Activated CD4-positive, alpha-beta memory T cell treated with anti-CD3 and anti-CD28 coated beads, Interleukin-2, amount 10 ng/mL, durations not matched to agents 7 days and 5 days (primary cell): ENCODE data around the gene EGFLAM. TPM values are rescaled to one million over a fixed set of nuclear protein-coding genes. Genes with fewer than 3 reads are reported as not detected.

Experiments
- CTCF ChIA-PET: fragments of 350-600 bp; sonication (Branson Sonifier 250); formaldehyde crosslinking; loops from one replicate; lab custom pipeline; 2021; ENCODE audit warnings: antibody characterized with exemption, inconsistent platforms; lab: Charles Lee
- POLR2A ChIA-PET: fragments of 350-600 bp; sonication (Branson Sonifier 250); formaldehyde crosslinking; loops from one replicate; lab custom pipeline; 2021; ENCODE audit warnings: antibody characterized with exemption; lab: Charles Lee
- DNase-seq: peaks from one replicate; pipeline ENCODE4 v3.0.0-alpha.2; 2020
- H3K27ac Mint-ChIP-seq: one replicate; pipeline ENCODE4 v1.8.0; 2021; ENCODE audit warnings: mild to moderate bottlenecking, mixed read lengths
- H3K27me3 Mint-ChIP-seq: one replicate; pipeline ENCODE4 v1.8.0; 2021; ENCODE audit warnings: mixed read lengths
- H3K36me3 Mint-ChIP-seq: one replicate; pipeline ENCODE4 v1.8.0; 2021; ENCODE audit warnings: low read depth, mixed read lengths
- H3K4me1 Mint-ChIP-seq: one replicate; pipeline ENCODE4 v1.8.0; 2021; ENCODE audit warnings: mixed read lengths
- H3K4me3 Mint-ChIP-seq: one replicate; pipeline ENCODE4 v1.8.0; 2021; ENCODE audit warnings: mild to moderate bottlenecking, mixed read lengths
- H3K9me3 Mint-ChIP-seq: one replicate; pipeline ENCODE4 v1.8.0; 2021; ENCODE audit warnings: mixed read lengths
- total RNA-seq, 2 experiments: library from RNA; stranded (reverse); gene quantifications; one replicate each; pipeline ENCODE4 v1.2.3, GENCODE V29; 2021

The EGFLAM gene
- total RNA-seq, 2 experiments from 2014 or later, result not detected

- CTCF ChIA-PET, result no interaction called here
- no peaks in the 10 kb centered on the region for H3K36me3 Mint-ChIP-seq
- H3K9me3 Mint-ChIP-seq, result no peaks in the 10 kb centered on the region
- DNase-seq, result no peak
- H3K27me3 Mint-ChIP-seq, result no peaks in the 10 kb centered on the region
- H3K27ac Mint-ChIP-seq, result no peak overlapping the region
- H3K4me3 Mint-ChIP-seq, result no peak overlapping the region
- no peaks in the 10 kb centered on the region for H3K4me1 Mint-ChIP-seq
- POLR2A ChIA-PET, result no interaction called here
Observed at GRCh38 chr5:38346593-38346992, 88.2 kb downstream of the EGFLAM start.

GRCh38 chr5:38347040-38347763, 88.8 kb downstream of the EGFLAM start:
- Mint-ChIP-seq H3K36me3 (no peaks in the 10 kb centered on the region), H3K27ac (no peak overlapping the region), H3K4me3 (no peak overlapping the region), H3K4me1 (no peaks in the 10 kb centered on the region), H3K27me3 (no peaks in the 10 kb centered on the region), H3K9me3 (no peaks in the 10 kb centered on the region)
- CTCF ChIA-PET, result no interaction called here
- POLR2A ChIA-PET, result no interaction called here
- no peak for DNase-seq

DNA sequence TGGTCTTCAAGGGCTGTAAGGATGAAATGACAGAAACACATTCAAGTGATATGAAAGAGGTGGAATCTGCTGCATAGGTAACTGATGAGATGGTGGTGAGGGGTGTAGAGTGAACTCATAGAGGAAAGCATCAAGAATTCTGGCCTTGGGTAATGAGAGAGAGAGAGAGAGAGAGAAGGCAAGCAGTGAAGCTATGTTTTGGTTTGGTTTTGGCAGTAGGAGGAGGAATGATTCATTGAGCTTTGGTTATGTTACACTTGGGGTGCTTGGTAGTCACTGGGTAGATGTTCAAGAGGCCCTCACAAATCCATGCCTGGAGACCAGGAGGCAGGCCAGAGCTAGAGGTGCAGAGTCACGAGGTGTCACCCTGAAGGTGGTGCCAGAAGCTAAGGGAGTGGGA, 89.5 kb downstream of the EGFLAM start:
- DNase-seq, result no peak
- Mint-ChIP-seq H3K9me3 (no peaks in the 10 kb centered on the region), H3K4me1 (no peaks in the 10 kb centered on the region), H3K4me3 (no peak overlapping the region), H3K36me3 (no peaks in the 10 kb centered on the region), H3K27me3 (no peaks in the 10 kb centered on the region), H3K27ac (no peak overlapping the region)
- ChIA-PET CTCF (no interaction called here), POLR2A (no interaction called here)

DNA sequence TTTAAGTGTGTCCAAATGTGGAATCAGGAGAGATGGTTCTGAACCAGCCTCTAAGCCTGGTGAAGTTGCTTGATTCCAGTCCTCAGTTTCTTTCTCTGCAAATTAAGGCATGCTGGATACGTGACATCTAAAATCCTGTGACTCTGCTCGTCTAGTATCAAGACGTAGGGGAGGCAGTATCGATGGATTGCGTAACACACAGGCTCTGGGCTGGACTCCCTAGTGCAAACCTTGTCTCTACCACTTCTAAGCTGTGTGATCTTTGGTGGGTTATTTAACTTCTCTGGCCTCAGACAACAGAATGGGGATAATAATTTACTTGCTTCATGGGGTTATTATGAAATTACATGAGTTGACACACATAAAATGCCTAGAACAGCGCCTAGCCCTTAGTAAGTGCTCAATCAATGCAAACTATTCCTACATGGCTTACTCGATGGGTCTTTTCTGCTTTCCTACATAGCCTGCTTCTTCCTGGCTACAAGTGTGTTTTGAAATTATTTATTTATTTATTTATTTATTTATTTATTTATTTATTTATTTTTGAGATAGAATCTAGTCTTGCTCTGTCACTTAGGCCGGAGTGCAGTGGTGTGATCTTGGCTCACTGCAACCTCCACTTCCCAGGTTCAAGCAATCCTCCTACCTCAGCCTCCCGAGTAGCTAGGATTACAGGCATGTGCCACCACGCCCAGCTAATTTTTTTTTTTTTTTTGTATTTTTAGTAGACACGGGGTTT, 102.1 kb downstream of the EGFLAM start:
- H3K9me3 Mint-ChIP-seq, result no peaks in the 10 kb centered on the region
- H3K4me3 Mint-ChIP-seq, result no peak overlapping the region
- no peaks in the 10 kb centered on the region for H3K36me3 Mint-ChIP-seq
- CTCF ChIA-PET, result no interaction called here
- DNase-seq, result no peak
- POLR2A ChIA-PET, result no interaction called here
- peaks cover 3% of the 10 kb centered on the region for H3K27me3 Mint-ChIP-seq
- H3K27ac Mint-ChIP-seq, result no peak overlapping the region
- no peaks in the 10 kb centered on the region for H3K4me1 Mint-ChIP-seq

DNA sequence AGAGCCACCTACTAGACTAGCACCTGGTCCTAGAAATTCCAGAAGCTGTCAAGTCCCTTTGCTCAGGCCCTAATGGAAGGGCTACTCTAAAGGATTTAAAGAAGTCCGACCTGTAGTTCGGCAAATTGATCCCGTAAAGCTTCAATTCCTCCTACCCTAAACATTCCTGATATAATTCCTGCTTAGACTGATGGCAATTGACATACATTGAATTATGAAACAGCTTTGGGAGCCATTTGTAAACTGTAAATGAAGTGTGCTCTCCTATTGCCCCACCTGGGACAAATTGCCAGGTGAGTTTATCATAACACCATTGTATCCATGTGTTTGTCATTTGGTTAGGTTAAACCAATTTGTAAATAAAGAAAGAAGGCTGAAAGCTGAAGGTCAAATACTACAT, 104.4 kb downstream of the EGFLAM start:
- no peaks in the 10 kb centered on the region for H3K9me3 Mint-ChIP-seq
- H3K4me1 Mint-ChIP-seq, result no peaks in the 10 kb centered on the region
- CTCF ChIA-PET, result interaction anchor here (1.2 kb wide), 1 partner anchor 20 kb away, joined by 3 read pairs; no protein-coding TSS in a partner anchor
- H3K4me3 Mint-ChIP-seq, result no peak overlapping the region
- peaks cover 3% of the 10 kb centered on the region for H3K27me3 Mint-ChIP-seq
- no peak overlapping the region for H3K27ac Mint-ChIP-seq
- POLR2A ChIA-PET, result no interaction called here
- no peaks in the 10 kb centered on the region for H3K36me3 Mint-ChIP-seq
- DNase-seq, result no peak

DNA sequence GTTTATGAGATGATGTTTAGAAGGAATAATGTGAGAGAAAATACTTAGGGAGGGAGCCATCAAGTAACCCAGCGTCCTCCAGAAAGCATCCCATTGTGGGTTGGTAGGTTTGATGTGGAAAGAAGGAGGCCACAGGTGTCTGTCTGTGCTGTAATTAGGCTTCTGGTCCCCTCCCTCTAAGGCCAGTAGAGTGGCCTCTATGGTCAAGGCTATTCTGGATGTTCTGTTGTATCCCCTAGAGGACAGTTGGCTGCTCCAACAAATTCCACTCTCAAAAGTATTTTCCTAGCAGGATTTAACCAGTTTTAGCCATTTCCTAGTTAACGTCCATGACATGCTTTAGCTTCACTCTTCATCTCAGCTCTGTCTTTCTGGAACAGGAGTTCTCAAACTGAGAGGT, 106.5 kb downstream of the EGFLAM start:
- POLR2A ChIA-PET, result no interaction called here
- CTCF ChIA-PET, result interaction anchor here (3.0 kb wide), 1 partner anchor 18 kb away, joined by 10 read pairs; no protein-coding TSS in a partner anchor
- Mint-ChIP-seq H3K27ac (no peak overlapping the region), H3K4me1 (peaks cover 4% of the 10 kb centered on the region), H3K36me3 (no peaks in the 10 kb centered on the region), H3K27me3 (peaks cover 3% of the 10 kb centered on the region), H3K4me3 (no peak overlapping the region), H3K9me3 (no peaks in the 10 kb centered on the region)
- DNase-seq, result no peak

DNA sequence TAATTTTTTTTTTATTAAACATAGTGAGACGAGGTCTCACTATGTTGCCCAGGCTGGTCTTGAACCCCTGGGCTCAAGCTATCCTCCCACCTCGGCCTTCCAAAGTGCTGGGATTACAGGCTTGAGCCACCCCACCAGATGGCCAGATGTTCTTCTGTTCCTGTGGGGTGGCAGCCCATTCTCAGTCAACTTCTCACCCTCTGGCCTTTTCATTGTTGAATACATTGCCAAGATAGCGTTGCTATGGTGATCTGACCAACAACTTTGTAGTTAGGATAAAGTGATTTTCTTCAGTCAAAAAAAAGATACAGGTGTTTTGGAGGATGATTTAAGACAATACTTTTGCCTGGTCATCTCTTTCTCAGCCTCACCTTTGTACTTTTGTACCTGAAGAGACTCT, 109.1 kb downstream of the EGFLAM start:
- peaks cover 3% of the 10 kb centered on the region for H3K27me3 Mint-ChIP-seq
- H3K4me1 Mint-ChIP-seq, result peaks cover 4% of the 10 kb centered on the region
- H3K9me3 Mint-ChIP-seq, result no peaks in the 10 kb centered on the region
- H3K27ac Mint-ChIP-seq, result no peak overlapping the region
- ChIA-PET POLR2A (no interaction called here), CTCF (no interaction called here)
- DNase-seq, result no peak
- H3K36me3 Mint-ChIP-seq, result no peaks in the 10 kb centered on the region
- H3K4me3 Mint-ChIP-seq, result no peak overlapping the region

DNA sequence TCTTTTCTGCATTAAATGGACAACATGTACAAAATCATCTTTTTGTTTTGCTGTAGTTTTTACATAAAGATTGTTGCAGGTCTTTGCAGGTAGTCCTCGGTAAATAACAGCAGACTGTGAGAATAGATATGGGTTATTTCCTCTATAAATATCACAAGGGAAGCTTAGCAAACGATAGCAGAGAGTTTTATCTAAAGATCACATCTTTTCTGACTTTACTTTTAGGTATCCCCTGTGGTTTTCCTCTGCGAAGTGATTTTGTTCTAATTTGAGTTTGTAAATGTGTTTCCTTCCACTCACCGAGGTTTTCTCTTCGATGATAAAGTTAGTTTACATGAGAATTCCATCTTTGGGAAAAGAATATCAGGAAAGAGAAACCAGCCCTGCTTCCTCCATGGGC, 109.6 kb downstream of the EGFLAM start:
- Mint-ChIP-seq H3K4me1 (peaks cover 4% of the 10 kb centered on the region), H3K27me3 (peaks cover 3% of the 10 kb centered on the region), H3K36me3 (no peaks in the 10 kb centered on the region), H3K27ac (no peak overlapping the region), H3K4me3 (no peak overlapping the region), H3K9me3 (no peaks in the 10 kb centered on the region)
- POLR2A ChIA-PET, result no interaction called here
- CTCF ChIA-PET, result interaction anchor here (0.6 kb wide), 1 partner anchor 10 kb away, joined by 3 read pairs; no protein-coding TSS in a partner anchor
- no peak for DNase-seq

DNA sequence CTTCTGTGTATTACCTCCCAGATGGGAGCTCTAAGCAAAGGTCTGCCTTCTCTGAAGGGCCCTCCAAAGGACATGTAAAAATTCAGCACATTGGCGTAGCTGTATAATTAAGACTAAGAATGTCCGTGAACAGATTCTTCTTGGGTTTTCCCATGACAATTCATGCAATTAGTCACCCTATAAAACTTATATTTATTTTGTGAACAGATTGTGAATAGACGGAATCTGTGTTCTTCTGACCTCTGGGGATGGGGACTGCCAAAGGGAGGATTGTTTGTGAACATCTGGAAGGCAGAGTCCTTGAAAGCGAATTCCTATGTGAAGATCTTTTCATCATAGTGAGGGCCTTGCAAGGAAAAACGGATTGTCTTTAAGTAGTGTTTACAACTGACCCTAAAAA, 111.3 kb downstream of the EGFLAM start:
- CTCF ChIA-PET, result no interaction called here
- no peak overlapping the region for H3K4me3 Mint-ChIP-seq
- POLR2A ChIA-PET, result no interaction called here
- DNase-seq, result no peak
- no peaks in the 10 kb centered on the region for H3K36me3 Mint-ChIP-seq
- no peaks in the 10 kb centered on the region for H3K27me3 Mint-ChIP-seq
- no peaks in the 10 kb centered on the region for H3K9me3 Mint-ChIP-seq
- H3K27ac Mint-ChIP-seq, result no peak overlapping the region
- peaks cover 4% of the 10 kb centered on the region for H3K4me1 Mint-ChIP-seq

DNA sequence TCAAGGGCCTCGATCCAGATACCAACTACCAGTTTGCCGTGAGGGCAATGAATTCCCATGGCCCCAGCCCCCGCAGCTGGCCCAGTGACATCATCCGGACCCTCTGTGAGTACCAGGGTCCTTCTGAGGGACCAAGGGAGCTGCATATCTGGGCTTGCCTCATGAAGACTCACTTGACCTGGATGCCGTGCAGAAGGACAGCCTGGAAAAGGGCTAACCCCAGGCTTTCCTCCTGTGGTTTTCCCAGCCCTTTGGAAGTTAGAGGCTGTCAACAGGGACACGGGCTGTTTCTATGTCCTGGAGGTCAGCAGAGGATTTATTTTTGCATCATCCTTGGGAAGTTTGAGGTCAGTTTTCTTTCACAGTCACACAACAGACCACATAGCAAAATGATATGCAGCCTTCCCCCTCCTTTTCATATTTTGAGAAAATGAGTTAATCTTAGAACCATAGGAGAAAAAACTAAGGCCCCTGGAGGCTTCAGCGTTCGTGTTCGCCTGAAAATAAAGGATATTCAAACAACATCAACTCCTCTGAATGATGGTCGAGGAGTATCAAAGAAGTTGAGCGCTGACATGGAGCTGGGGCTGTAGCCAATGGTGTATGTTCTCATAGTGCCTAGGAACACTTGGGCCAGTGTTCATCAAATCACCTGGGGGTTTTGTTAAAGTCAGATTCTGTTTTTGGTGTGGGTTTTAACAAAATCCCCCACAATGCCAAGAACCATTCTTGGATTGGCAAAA, 112.2 kb downstream of the EGFLAM start:
- H3K27me3 Mint-ChIP-seq, result peaks cover under 1% of the 10 kb centered on the region
- ChIA-PET POLR2A (no interaction called here), CTCF (no interaction called here)
- H3K27ac Mint-ChIP-seq, result no peak overlapping the region
- H3K4me1 Mint-ChIP-seq, result peaks cover 4% of the 10 kb centered on the region
- H3K4me3 Mint-ChIP-seq, result no peak overlapping the region
- DNase-seq, result no peak
- no peaks in the 10 kb centered on the region for H3K9me3 Mint-ChIP-seq
- H3K36me3 Mint-ChIP-seq, result no peaks in the 10 kb centered on the region

GRCh38 chr5:38371596-38371995, 113.2 kb downstream of the EGFLAM start:
- Mint-ChIP-seq H3K27me3 (peaks cover 2% of the 10 kb centered on the region), H3K4me3 (no peak overlapping the region), H3K9me3 (no peaks in the 10 kb centered on the region), H3K4me1 (peaks cover 4% of the 10 kb centered on the region), H3K36me3 (no peaks in the 10 kb centered on the region), H3K27ac (no peak overlapping the region)
- POLR2A ChIA-PET, result no interaction called here
- DNase-seq, result no peak
- CTCF ChIA-PET, result interaction anchor here (1.0 kb wide), 1 partner anchor 11 kb away, joined by 3 read pairs; no protein-coding TSS in a partner anchor

GRCh38 chr5:38373743-38374142, 115.4 kb downstream of the EGFLAM start:
- Mint-ChIP-seq H3K4me3 (no peak overlapping the region), H3K27ac (no peak overlapping the region), H3K9me3 (no peaks in the 10 kb centered on the region), H3K36me3 (no peaks in the 10 kb centered on the region), H3K4me1 (no peaks in the 10 kb centered on the region), H3K27me3 (peaks cover 5% of the 10 kb centered on the region)
- CTCF ChIA-PET, result no interaction called here
- DNase-seq, result no peak
- POLR2A ChIA-PET, result no interaction called here

DNA sequence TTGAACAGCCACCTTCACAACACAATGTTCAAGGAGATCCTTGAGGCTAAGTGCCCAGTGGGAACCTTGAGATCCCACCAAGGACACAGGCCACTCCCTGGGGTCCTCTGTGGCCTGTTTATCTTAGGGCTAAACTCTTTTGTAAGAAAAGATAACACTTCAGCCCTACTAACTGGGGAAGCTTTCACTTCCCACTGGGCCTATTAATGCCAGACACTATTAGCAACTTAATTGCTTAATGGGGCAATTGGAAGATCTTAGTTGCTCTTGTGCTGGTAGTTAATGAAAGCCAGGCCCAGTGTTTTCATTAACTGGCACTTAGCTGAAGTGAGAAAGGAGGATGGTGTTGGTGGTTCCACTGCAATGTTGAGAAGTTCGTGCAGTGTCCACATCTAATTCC, 117.1 kb downstream of the EGFLAM start:
- H3K4me3 Mint-ChIP-seq, result no peak overlapping the region
- H3K36me3 Mint-ChIP-seq, result no peaks in the 10 kb centered on the region
- CTCF ChIA-PET, result no interaction called here

More for the DNA sequence above, 117.1 kb downstream of the EGFLAM start:
- peaks cover 15% of the 10 kb centered on the region for H3K27me3 Mint-ChIP-seq
- no peak overlapping the region for H3K27ac Mint-ChIP-seq
- H3K4me1 Mint-ChIP-seq, result no peaks in the 10 kb centered on the region
- POLR2A ChIA-PET, result no interaction called here
- no peak for DNase-seq
- no peaks in the 10 kb centered on the region for H3K9me3 Mint-ChIP-seq
